IgD-negative memory B cell (primary cell): Measurements from ENCODE around the gene RFT1. TPM values are rescaled to one million over a fixed set of nuclear protein-coding genes. Genes with fewer than 3 reads are reported as not detected.
A peak's percentile ranks its signal among the peaks of the same experiment; 100 is the strongest.

ENCODE experiments used
- H3K27ac Mint-ChIP-seq, 3 donors: one replicate each; pipeline ENCODE4 v1.8.0; 2020 to 2022; ENCODE audit warnings: mild to moderate bottlenecking in 3 of 3, mixed read lengths in 3 of 3, moderate library complexity in 1 of 3
- H3K27me3 Mint-ChIP-seq: one replicate; pipeline ENCODE4 v1.8.0; 2021; ENCODE audit warnings: mixed read lengths
- H3K36me3 Mint-ChIP-seq: one replicate; pipeline ENCODE4 v1.8.0; 2020; ENCODE audit warnings: mild to moderate bottlenecking, mixed read lengths
- H3K4me1 Mint-ChIP-seq, 3 donors: one replicate each; pipeline ENCODE4 v1.8.0; 2020 to 2022; ENCODE audit warnings: mixed read lengths in 3 of 3, mild to moderate bottlenecking in 1 of 3
- H3K4me3 Mint-ChIP-seq, 4 donors: one replicate each; pipeline ENCODE4 v1.8.0; 2020 to 2022; ENCODE audit warnings: mild to moderate bottlenecking in 4 of 4, mixed read lengths in 4 of 4, moderate library complexity in 3 of 4
- H3K9me3 Mint-ChIP-seq, 3 donors: one replicate each; pipeline ENCODE4 v1.8.0; 2020 to 2021; ENCODE audit warnings: mixed read lengths in 3 of 3, mild to moderate bottlenecking in 1 of 3
- polyA plus RNA-seq: library from polyadenylated mRNA; unstranded; fragments of 300-500 nt; fragmentation: Illumina TruSeq; gene quantifications from one replicate; pipeline ENCODE4 v1.2.3, GENCODE V29; 2021

RFT1 gene
- polyA plus RNA-seq, 1 donor from 2014 or later = 17.4 TPM

DNA sequence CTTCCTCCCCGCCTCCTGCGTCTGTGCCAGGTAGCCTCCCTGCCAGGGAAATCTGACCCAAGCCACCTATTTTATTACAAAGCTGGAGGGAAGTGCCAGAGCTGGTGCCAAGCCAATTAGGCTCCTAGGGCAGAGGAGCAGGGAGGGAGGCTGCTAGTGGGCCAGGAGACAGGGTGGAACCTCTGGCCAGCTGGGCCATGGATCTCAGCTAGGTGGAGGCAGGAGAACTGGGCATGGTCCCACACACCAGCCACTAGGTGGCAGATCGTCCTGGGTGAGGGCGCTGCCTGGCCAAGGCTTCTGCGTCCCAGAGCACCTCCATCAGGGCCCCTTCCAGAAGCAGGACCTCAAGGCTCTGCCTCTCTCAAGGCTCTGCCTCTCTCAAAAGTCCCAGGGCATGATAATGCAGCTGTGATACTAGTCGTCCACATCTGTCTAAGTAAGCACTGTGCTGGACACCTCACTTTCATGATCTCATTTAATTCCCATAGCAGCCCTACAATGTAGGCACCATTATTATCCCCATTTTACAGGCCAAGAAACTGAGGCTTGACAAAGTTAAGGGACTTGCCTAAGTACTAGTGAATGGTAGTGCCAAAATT, 4.5 kb upstream of the RFT1 start:
- Mint-ChIP-seq H3K27me3 (no peaks in the 10 kb centered on the region), H3K36me3 (no peaks in the 10 kb centered on the region), H3K27ac (peak overlapping the region in 2 of 3 donors; percentile 19 to 69), H3K9me3 (no peaks in the 10 kb centered on the region), H3K4me3 (peak overlapping the region in 1 of 4 donors; percentile 60), H3K4me1 (peaks cover 13 to 22% (median 18%) of the 10 kb centered on the region in 3 donors)

- no peaks in the 10 kb centered on the region for H3K36me3 Mint-ChIP-seq
- H3K4me3 Mint-ChIP-seq = peak overlapping the region in 2 of 4 donors; percentile 28 to 88
- H3K9me3 Mint-ChIP-seq = no peaks in the 10 kb centered on the region
- H3K4me1 Mint-ChIP-seq = peaks cover 20 to 28% (median 20%) of the 10 kb centered on the region in 3 donors
- peak overlapping the region in 2 of 3 donors; percentile 23 to 95 for H3K27ac Mint-ChIP-seq
- H3K27me3 Mint-ChIP-seq = no peaks in the 10 kb centered on the region
Observed at GRCh38 chr3:53132347-53132746, 2.1 kb upstream of the RFT1 start.

DNA sequence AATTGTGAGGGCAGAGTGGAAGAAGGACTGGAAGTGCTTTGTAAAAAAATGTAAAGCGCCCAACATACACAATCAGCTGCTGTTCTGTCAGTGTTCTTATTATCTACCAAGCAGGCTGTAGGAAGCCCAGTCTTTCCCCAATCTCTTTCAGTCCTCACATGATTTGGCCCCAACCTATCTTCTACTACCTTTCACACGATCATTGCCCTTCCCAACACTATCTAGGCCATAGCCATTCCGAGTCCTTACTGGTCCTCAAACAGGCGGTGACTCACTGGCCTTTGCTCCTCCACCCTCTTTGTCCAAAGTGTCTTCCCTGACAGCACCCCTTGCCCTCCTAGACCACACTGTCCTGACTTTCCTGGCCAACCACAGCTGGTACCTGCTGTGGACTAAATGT, 861 bp upstream of the RFT1 start:
- peak overlapping the region; percentile 88 to 98 (median 96) for H3K4me3 Mint-ChIP-seq
- H3K27me3 Mint-ChIP-seq = no peaks in the 10 kb centered on the region
- no peaks in the 10 kb centered on the region for H3K36me3 Mint-ChIP-seq
- no peaks in the 10 kb centered on the region for H3K9me3 Mint-ChIP-seq
- H3K4me1 Mint-ChIP-seq = peaks cover 25 to 27% (median 27%) of the 10 kb centered on the region in 3 donors
- H3K27ac Mint-ChIP-seq = peak overlapping the region; percentile 95 to 99 (median 98)

DNA sequence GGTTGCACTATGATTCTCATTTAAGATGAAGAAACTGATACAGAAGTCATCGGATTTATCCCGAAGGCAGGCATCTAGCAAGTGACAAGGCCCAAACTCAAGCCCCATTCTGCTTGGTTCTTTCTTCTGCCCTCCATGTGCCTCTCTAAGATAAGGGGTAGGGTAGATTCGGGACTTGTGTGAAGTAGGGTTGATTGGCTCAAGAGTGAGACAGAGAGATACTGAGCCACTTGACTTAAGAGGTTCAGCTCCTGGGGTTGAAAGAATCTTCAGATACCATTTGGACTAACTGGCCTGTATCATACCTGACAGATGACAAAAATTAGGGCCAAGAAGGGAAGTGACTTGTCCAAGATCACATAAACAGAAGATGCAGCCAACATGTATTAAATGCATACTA, 891 bp downstream of the RFT1 start:
- peaks cover 4% of the 10 kb centered on the region for H3K36me3 Mint-ChIP-seq
- H3K4me3 Mint-ChIP-seq = peak overlapping the region; percentile 88 to 98 (median 96)
- peak overlapping the region; percentile 95 to 99 (median 98) for H3K27ac Mint-ChIP-seq
- H3K9me3 Mint-ChIP-seq = no peaks in the 10 kb centered on the region
- no peaks in the 10 kb centered on the region for H3K27me3 Mint-ChIP-seq
- H3K4me1 Mint-ChIP-seq = peaks cover 21 to 27% (median 22%) of the 10 kb centered on the region in 3 donors

DNA sequence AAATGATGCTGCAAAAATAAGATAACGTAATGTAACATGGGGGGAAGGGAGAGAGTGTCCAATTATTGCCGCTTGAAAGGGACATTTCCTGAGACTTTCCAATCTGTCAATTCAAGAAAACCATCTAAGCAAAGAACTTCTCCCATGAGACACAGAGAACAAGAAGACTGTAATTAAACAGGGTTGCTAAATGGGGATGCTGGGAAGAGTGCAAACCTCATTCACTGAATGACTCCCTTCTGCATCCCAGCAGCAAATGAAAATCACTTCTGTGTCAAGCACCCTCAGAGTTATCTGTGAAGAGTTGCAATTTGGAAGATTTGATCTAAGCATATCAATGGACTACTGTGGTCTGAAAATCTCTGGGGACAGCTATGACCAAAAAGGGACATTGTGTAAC, 3.6 kb downstream of the RFT1 start:
- Mint-ChIP-seq H3K27me3 (no peaks in the 10 kb centered on the region), H3K27ac (peak overlapping the region in 1 of 3 donors; percentile 19), H3K4me1 (peaks cover 21 to 27% (median 22%) of the 10 kb centered on the region in 3 donors), H3K36me3 (peaks cover 4% of the 10 kb centered on the region), H3K4me3 (peak overlapping the region in 1 of 4 donors; percentile 67), H3K9me3 (no peaks in the 10 kb centered on the region)

DNA sequence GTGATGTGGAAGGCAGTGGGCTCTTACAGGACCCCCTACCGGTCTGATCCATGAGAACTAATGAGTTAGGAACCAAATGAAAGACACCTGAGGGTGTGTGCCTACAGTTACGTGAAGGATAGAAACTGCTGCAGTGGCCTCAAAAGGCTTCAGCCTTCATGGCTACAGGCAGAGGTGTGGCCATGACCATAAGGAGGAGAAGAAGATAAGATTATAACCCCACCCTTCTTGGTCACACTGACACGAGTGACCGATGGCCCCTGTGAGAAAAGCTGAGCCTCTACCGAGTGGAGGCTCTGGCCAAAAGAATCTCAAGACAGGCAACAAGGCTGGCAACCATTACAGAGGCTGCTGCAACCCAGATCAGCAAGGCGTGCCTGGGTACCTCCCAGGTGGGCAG, 6.3 kb downstream of the RFT1 start:
- Mint-ChIP-seq H3K27ac (no peak overlapping the region), H3K27me3 (no peaks in the 10 kb centered on the region), H3K9me3 (no peaks in the 10 kb centered on the region), H3K4me1 (peaks cover 5 to 12% (median 7%) of the 10 kb centered on the region in 3 donors), H3K4me3 (no peak overlapping the region), H3K36me3 (peaks cover 4% of the 10 kb centered on the region)

DNA sequence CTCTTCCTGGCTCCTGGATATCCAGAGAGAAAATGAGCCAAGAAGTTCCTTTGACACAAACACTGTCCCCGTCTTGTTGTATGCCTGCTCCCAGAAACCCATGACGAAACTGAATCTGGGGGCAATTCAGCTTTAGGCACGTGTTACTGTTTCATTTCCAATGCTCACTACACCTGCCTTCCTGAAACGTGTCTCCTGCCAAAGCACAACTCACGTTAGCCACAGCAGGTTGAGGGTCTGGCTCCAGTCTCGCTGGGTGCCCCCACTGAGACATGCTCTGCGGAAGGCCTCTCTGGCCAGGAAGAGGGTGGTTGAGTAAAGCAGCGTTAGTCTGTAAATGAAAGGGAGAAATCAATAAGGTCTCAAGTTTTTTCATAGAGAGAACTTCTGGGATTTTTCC, 6.7 kb downstream of the RFT1 start:
- Mint-ChIP-seq H3K9me3 (no peaks in the 10 kb centered on the region), H3K36me3 (peaks cover 5% of the 10 kb centered on the region), H3K4me3 (no peak overlapping the region), H3K4me1 (peaks cover 1 to 8% (median 7%) of the 10 kb centered on the region in 3 donors), H3K27ac (no peak overlapping the region), H3K27me3 (no peaks in the 10 kb centered on the region)

DNA sequence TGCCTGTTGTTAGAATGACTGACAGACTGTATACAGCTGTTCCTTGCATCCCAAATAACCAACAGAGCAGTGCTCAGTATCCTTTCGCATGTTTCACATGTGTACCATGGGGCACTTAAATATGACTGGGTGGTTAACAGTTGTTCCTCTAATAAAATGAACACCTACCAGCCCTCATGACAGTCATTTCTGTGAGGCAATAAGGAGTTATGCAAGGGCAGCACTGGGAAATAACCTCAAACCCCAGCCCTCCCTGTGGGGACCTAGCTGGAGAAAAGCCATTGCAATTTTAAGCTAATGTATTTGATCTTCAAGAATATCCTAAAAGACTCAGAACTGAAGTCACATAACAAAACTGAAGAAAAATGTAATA, 7.3 kb downstream of the RFT1 start:
- Mint-ChIP-seq H3K9me3 (no peaks in the 10 kb centered on the region), H3K27ac (peak overlapping the region in 1 of 3 donors; percentile 32), H3K4me1 (peaks cover 1 to 8% (median 7%) of the 10 kb centered on the region in 3 donors), H3K27me3 (no peaks in the 10 kb centered on the region), H3K4me3 (peak overlapping the region in 1 of 4 donors; percentile 29), H3K36me3 (peaks cover 7% of the 10 kb centered on the region)

DNA sequence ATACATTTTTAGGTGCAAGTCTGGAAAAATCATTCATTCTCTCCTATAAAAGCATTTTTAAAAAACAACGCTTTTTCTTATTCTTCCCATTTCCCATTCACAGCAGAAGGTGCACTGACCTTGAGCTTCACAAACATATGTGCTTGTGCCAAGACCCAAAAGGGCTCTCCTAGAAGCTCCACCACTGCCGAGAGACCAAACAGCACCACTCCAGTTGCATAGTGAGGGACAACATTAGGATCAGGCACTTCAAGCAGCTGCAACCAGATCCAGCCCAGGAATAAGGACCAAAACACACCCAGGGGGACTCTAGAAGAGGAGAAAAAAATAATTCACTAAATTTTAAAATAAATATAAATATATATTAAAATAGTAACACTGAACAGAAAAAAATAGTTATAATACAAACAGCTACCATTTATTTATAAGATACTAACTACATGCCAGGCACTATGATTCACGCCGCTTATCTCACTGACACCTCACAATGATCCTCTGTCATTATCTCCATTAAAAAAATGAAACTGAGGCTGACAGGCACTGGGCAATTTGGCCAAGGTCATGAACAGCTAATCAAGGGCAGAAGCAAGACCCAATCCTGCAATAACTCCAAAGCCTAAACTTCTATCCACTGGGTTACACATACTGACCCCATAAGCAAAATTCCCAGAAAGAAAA, 7.8 kb downstream of the RFT1 start:
- Mint-ChIP-seq H3K9me3 (no peaks in the 10 kb centered on the region), H3K27ac (peak overlapping the region in 1 of 3 donors; percentile 32), H3K36me3 (peaks cover 7% of the 10 kb centered on the region), H3K4me1 (peaks cover 1 to 8% (median 7%) of the 10 kb centered on the region in 3 donors), H3K27me3 (no peaks in the 10 kb centered on the region), H3K4me3 (no peak overlapping the region)

GRCh38 chr3:53120336-53120735, 9.9 kb downstream of the RFT1 start:
- Mint-ChIP-seq H3K27ac (no peak overlapping the region), H3K27me3 (no peaks in the 10 kb centered on the region)

DNA sequence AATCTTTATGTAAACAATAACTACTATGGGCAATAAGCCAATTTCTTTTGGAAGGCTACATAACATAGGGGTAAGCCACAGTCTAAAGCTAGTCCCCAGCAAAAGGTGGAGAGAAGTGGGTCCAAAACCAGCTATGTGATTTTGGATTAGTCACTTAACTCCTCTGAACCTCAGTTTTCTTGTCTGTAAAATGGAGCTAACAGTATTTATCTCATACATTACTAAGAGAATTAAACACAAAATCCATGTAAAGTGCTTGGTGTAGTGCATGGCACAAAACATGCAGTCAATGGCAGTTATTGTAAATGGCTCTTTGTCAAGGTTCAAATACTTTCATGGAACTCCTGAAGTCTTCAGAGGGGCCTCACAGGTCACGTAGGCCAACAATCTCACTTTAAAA, 13.3 kb downstream of the RFT1 start:
- Mint-ChIP-seq H3K27me3 (no peaks in the 10 kb centered on the region), H3K36me3 (peaks cover 3% of the 10 kb centered on the region), H3K4me1 (peaks cover 0 to 2% (median 0%) of the 10 kb centered on the region in 3 donors), H3K27ac (no peak overlapping the region), H3K4me3 (no peak overlapping the region), H3K9me3 (no peaks in the 10 kb centered on the region)

More at GRCh38 chr3:53120336-53120735, 9.9 kb downstream of the RFT1 start:
- H3K4me3 Mint-ChIP-seq = no peak overlapping the region
- peaks cover 0 to 2% (median 1%) of the 10 kb centered on the region in 3 donors for H3K4me1 Mint-ChIP-seq
- H3K36me3 Mint-ChIP-seq = peaks cover 7% of the 10 kb centered on the region
- H3K9me3 Mint-ChIP-seq = no peaks in the 10 kb centered on the region

- Mint-ChIP-seq H3K27me3 (no peaks in the 10 kb centered on the region), H3K36me3 (peaks cover 3% of the 10 kb centered on the region), H3K4me3 (no peak overlapping the region), H3K27ac (no peak overlapping the region), H3K9me3 (no peaks in the 10 kb centered on the region), H3K4me1 (no peaks in the 10 kb centered on the region)
Observed at GRCh38 chr3:53114412-53115074, 15.7 kb downstream of the RFT1 start.

GRCh38 chr3:53114011-53114400, 16.2 kb downstream of the RFT1 start:
- Mint-ChIP-seq H3K4me3 (no peak overlapping the region), H3K27me3 (no peaks in the 10 kb centered on the region), H3K4me1 (no peaks in the 10 kb centered on the region), H3K36me3 (peaks cover 3% of the 10 kb centered on the region), H3K9me3 (no peaks in the 10 kb centered on the region), H3K27ac (no peak overlapping the region)

DNA sequence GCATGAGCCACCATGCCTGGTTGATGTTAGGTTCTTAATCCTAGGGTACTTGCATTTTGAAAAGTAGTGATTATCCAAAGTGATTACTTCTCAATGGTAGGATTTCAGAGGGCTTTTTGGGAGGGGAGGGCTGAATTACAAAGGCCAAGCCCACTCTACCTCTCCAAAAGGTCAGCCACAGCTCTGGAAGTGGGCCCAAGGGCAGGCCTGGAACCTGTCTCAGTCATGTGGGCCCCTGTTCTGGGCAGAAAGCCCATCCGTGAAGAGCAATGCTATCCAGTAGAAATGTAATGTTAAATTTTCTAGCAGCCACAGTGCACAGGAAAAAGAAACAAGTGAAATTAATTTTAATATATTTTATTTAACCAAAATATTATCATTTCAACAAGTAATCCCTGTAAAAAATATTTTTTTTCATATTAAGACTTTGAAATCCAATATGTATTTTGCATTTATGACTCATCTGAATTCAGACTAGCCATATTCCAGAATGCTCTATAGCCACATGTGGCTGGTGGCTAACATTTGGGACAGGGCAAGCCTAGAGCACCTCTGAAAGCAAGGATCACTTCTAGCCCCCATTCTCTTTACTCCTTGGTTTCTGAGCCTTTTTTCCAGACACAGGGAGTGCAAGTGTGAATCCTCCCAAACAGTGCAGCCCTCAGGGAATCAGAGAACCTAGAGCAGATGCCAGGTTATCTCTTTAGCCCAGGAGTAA, 16.8 kb downstream of the RFT1 start:
- Mint-ChIP-seq H3K4me3 (no peak overlapping the region), H3K27me3 (no peaks in the 10 kb centered on the region), H3K27ac (no peak overlapping the region), H3K4me1 (no peaks in the 10 kb centered on the region), H3K9me3 (no peaks in the 10 kb centered on the region), H3K36me3 (peaks cover 1% of the 10 kb centered on the region)

DNA sequence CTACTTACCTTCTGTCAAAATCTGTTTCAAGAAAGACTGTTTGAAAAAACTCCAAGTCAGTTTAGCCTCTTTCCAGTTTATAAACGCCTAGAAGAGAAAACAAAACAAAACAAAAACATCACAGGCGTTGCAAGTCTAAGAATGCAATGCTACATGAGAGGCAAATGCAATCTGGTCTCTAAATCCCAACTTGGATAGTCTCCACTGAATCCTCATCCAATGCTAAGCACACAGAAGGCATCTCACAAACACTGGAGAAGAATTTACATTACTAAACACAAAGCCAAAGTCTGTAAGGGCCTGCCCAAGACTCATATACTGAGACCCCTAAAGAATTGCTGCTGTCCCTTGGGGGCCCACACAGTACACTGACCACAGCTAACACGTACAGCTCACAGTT, 18.4 kb downstream of the RFT1 start:
- Mint-ChIP-seq H3K9me3 (no peaks in the 10 kb centered on the region), H3K27me3 (no peaks in the 10 kb centered on the region), H3K4me1 (no peaks in the 10 kb centered on the region), H3K4me3 (no peak overlapping the region), H3K27ac (no peak overlapping the region), H3K36me3 (peaks cover 1% of the 10 kb centered on the region)
